ENCODE data around the gene STAT6.

DNA sequence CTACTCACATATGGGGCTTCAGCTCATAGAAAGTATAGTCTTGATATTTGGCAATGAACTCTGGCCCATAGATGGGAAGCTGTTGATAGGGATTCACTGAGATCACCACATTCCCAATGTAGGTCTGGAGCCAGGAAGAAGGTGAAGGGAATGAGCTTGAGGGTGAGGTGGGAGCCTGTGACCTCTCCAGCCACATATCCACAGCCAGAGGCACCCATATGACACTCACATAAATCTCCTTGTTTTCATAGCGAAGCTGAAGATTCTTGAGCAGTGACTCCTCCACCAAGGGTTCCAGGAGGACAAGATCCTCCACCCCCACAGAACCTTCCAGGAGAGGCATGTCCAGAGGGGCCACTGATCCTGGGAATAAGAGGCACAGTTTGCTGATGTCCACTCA, 63.2 kb downstream of the STAT6 start:
- TF ChIP-seq, protein P1, sequence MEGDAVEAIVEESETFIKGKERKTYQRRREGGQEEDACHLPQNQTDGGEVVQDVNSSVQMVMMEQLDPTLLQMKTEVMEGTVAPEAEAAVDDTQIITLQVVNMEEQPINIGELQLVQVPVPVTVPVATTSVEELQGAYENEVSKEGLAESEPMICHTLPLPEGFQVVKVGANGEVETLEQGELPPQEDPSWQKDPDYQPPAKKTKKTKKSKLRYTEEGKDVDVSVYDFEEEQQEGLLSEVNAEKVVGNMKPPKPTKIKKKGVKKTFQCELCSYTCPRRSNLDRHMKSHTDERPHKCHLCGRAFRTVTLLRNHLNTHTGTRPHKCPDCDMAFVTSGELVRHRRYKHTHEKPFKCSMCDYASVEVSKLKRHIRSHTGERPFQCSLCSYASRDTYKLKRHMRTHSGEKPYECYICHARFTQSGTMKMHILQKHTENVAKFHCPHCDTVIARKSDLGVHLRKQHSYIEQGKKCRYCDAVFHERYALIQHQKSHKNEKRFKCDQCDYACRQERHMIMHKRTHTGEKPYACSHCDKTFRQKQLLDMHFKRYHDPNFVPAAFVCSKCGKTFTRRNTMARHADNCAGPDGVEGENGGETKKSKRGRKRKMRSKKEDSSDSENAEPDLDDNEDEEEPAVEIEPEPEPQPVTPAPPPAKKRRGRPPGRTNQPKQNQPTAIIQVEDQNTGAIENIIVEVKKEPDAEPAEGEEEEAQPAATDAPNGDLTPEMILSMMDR (conservative IDR thresholded peaks at IDR 0.05), result no peak
- no peak for TF ChIP-seq EZH2 (IDR thresholded peaks at IDR 0.05; ENCODE audit: low read depth)
